B cell (primary cell): Measurements from ENCODE around the gene STOX1.

Source experiments
- EZH2 ChIP-seq: IDR thresholded peaks from 2 replicates; pipeline ENCODE4 v1.6.1; 2012; ENCODE audit warnings: borderline replicate concordance, low read depth, mild to moderate bottlenecking, moderate library complexity, low read length; ENCODE audit not compliant: insufficient read depth, poor library complexity, severe bottlenecking
- TF ChIP-seq, protein P1 (sequence below): fragments of 200-600 bp; IDR thresholded peaks from one replicate; pipeline ENCODE4 v1.8.0; 2022; ENCODE audit warnings: antibody characterized with exemption, mild to moderate bottlenecking

DNA sequence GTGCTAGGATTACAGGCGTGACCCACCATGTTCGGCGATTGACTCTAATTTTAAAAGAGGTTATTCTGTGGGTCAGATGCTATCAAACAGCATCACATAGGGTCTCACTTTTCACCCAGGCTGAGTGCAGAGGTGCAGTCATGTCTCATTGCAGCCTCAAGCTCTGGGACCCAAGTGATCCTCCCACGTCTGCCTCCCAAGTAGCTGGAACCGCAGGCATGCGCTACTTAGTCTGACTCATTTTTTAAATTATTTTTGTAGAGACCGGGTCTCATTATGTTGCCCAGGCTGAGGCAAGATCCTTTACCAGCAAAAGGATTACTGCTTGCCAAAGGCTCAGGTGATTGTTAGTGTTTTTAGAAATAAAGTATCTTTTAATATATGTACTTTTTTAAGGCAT lies 42.9 kb upstream of the STOX1 start:
- TF ChIP-seq, protein P1, sequence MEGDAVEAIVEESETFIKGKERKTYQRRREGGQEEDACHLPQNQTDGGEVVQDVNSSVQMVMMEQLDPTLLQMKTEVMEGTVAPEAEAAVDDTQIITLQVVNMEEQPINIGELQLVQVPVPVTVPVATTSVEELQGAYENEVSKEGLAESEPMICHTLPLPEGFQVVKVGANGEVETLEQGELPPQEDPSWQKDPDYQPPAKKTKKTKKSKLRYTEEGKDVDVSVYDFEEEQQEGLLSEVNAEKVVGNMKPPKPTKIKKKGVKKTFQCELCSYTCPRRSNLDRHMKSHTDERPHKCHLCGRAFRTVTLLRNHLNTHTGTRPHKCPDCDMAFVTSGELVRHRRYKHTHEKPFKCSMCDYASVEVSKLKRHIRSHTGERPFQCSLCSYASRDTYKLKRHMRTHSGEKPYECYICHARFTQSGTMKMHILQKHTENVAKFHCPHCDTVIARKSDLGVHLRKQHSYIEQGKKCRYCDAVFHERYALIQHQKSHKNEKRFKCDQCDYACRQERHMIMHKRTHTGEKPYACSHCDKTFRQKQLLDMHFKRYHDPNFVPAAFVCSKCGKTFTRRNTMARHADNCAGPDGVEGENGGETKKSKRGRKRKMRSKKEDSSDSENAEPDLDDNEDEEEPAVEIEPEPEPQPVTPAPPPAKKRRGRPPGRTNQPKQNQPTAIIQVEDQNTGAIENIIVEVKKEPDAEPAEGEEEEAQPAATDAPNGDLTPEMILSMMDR, result no peak
- TF ChIP-seq EZH2, result no peak
